HepG2 (cell line): ENCODE results near the gene ATXN7L3. TPM values are rescaled to one million over a fixed set of nuclear protein-coding genes. Genes with fewer than 3 reads are reported as not detected.
A peak's percentile ranks its signal among the peaks of the same experiment; 100 is the strongest.

Experiments used
- DNMT1 ChIP-seq: sonication (generic); formaldehyde crosslinking; IDR thresholded peaks from 2 replicates; pipeline ENCODE4 v1.5.1; 2020; ENCODE audit warnings: mild to moderate bottlenecking, missing genetic modification reagents
- MBNL3 ChIP-seq: fragments of 250-450 bp; sonication (Bioruptor Pico); conservative IDR thresholded peaks from 2 replicates; pipeline ENCODE4 v1.8.0; 2022; ENCODE audit warnings: mild to moderate bottlenecking, inconsistent platforms
- MED1 ChIP-seq: sonication (generic); formaldehyde crosslinking; IDR thresholded peaks from 2 replicates; pipeline ENCODE4 v1.4.0; 2020; ENCODE audit warnings: missing genetic modification reagents
- MYC ChIP-seq: sonication (generic); formaldehyde crosslinking; IDR thresholded peaks from 2 replicates; pipeline ENCODE4 v1.9.0; 2021; ENCODE audit warnings: missing genetic modification reagents, borderline replicate concordance
- SIN3A ChIP-seq: IDR thresholded peaks from 2 replicates; pipeline ENCODE4 v1.6.1; 2011; ENCODE audit warnings: low read depth, mild to moderate bottlenecking, control low read depth, low read length, borderline replicate concordance
- SOX13 ChIP-seq, 3 experiments: fragments of 450-650 bp in 1 of 3; sonication (generic) in 1 of 3; formaldehyde crosslinking in 1 of 3; IDR thresholded peaks in 2 of 3; conservative IDR thresholded peaks in 1 of 3; 2 replicates each; pipeline versions ENCODE4 v1.5.0 to v1.6.1; 2016 to 2020; ENCODE audit warnings: antibody characterized with exemption in 1 of 3, mild to moderate bottlenecking in 1 of 3, missing compliant biosample characterization in 1 of 3, missing genetic modification reagents in 1 of 3, moderate library complexity in 1 of 3
- TAF1 ChIP-seq: sonication (generic); formaldehyde crosslinking; IDR thresholded peaks from 2 replicates; pipeline ENCODE4 v1.4.0; 2020; ENCODE audit warnings: missing genetic modification reagents
- ZEB1 ChIP-seq: IDR thresholded peaks from 2 replicates; pipeline ENCODE4 v1.6.1; 2012; ENCODE audit warnings: mild to moderate bottlenecking, low read depth, inconsistent platforms; ENCODE audit not compliant: insufficient replicate concordance
- ZFY ChIP-seq: sonication (generic); formaldehyde crosslinking; IDR thresholded peaks from 2 replicates; pipeline ENCODE4 v1.4.0; 2020; ENCODE audit warnings: missing genetic modification reagents
- ZNF230 ChIP-seq: sonication (generic); formaldehyde crosslinking; IDR thresholded peaks from 2 replicates; pipeline ENCODE4 v1.4.0; 2020; ENCODE audit warnings: mild to moderate bottlenecking, missing genetic modification reagents
- ZNF343 ChIP-seq: sonication (generic); formaldehyde crosslinking; IDR thresholded peaks from 2 replicates; pipeline ENCODE4 v1.4.0; 2020; ENCODE audit warnings: mild to moderate bottlenecking, missing genetic modification reagents
- ZNF550 ChIP-seq: sonication (generic); formaldehyde crosslinking; IDR thresholded peaks from 2 replicates; pipeline ENCODE4 v1.4.0; 2020; ENCODE audit warnings: mild to moderate bottlenecking, missing genetic modification reagents, borderline replicate concordance
- ZNF598 ChIP-seq: sonication (generic); formaldehyde crosslinking; IDR thresholded peaks from 2 replicates; pipeline ENCODE4 v1.5.1; 2020; ENCODE audit warnings: mild to moderate bottlenecking, missing genetic modification reagents, borderline replicate concordance
- ZNF766 ChIP-seq: sonication (generic); formaldehyde crosslinking; IDR thresholded peaks from 2 replicates; pipeline ENCODE4 v1.5.0; 2020; ENCODE audit warnings: missing genetic modification reagents, borderline replicate concordance
- ZNF777 ChIP-seq: sonication (generic); formaldehyde crosslinking; IDR thresholded peaks from 2 replicates; pipeline ENCODE4 v1.4.0; 2020; ENCODE audit warnings: missing genetic modification reagents
- ZNF83 ChIP-seq: sonication (generic); formaldehyde crosslinking; IDR thresholded peaks from 2 replicates; pipeline ENCODE4 v1.4.0; 2020; ENCODE audit warnings: missing genetic modification reagents, mild to moderate bottlenecking, borderline replicate concordance
- polyA plus RNA-seq, 8 experiments: library from polyadenylated mRNA; depleted of rRNA in 3 of 8; stranded (reverse) in 7 of 8; unstranded in 1 of 8; fragments of >200 nt; fragmentation: Illumina TruSeq in 4 of 8; extraction: Trizol in 4 of 8; gene quantifications; 2 replicates each; pipeline versions ENCODE4 v1.2.1 to v1.2.3, GENCODE V29; 2011 to 2016; ENCODE audit warnings: low read depth in 4 of 8, missing spikeins in 1 of 8, mixed read lengths in 1 of 8; ENCODE audit not compliant: insufficient read depth in 1 of 8
- total RNA-seq, 5 experiments: library from RNA; depleted of rRNA; stranded (reverse); fragments of >200 nt; fragmentation: Illumina TruSeq; extraction: Trizol; gene quantifications; 2 replicates each; pipeline ENCODE4 v1.2.3, GENCODE V29; 2016; ENCODE audit warnings: low read depth in 1 of 5
- TF ChIP-seq, protein P1 (sequence below): sonication (generic); formaldehyde crosslinking; IDR thresholded peaks from 2 replicates; pipeline ENCODE4 v1.5.1; 2020; ENCODE audit warnings: mild to moderate bottlenecking, missing genetic modification reagents, moderate library complexity
- TF ChIP-seq, protein P2 (sequence below): sonication (generic); formaldehyde crosslinking; IDR thresholded peaks from 2 replicates; pipeline ENCODE4 v1.4.0; 2020; ENCODE audit warnings: missing genetic modification reagents, borderline replicate concordance

ATXN7L3 gene
- total and polyA plus RNA-seq, 2 of the 13 experiments (the other 11 are each of a cell fraction or from before 2014, with no cell fraction given) = 44.5 to 59.1 TPM

DNA sequence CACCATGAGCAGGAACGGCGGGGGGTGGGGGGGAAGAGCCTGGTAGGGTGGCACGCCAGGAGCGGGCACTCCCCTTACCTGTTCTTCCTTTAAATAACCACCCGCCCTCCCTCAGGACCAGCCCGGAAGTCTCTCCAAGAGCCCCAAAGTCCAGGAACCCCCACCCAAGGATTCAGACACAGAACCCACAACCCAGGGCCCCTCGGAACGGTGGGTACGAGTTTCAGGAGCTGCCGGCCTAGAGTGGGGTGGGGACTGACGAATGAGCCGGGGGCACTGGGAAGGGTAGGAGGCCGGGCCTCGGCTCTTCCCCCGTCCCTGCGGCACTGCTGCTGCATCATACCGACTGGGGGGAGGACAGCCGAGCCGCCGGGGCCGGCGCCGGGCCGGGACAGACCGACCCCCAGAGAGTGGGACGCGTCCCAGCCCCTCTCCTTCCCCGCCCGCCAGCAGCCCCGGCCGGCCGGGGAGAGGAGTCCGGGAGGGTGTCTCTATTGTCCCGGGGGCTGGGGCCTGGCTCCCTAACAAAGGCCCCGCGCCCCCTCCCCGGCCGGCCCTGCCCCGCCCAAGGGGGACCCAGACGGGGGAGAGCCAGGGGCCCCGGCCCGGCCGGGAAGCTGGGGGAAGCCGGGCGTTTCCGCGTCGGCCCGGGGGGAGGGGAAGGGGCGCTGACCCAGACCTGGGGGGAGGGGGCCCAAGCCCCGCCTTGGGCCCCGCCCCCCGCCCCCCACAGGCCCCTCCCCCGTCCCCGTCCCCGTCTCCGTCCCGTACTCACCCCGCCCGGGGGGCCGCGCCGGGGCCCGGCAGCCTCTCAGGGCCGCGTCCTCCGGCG, 747 bp downstream of the ATXN7L3 start (continued):
- TF ChIP-seq, protein P1, sequence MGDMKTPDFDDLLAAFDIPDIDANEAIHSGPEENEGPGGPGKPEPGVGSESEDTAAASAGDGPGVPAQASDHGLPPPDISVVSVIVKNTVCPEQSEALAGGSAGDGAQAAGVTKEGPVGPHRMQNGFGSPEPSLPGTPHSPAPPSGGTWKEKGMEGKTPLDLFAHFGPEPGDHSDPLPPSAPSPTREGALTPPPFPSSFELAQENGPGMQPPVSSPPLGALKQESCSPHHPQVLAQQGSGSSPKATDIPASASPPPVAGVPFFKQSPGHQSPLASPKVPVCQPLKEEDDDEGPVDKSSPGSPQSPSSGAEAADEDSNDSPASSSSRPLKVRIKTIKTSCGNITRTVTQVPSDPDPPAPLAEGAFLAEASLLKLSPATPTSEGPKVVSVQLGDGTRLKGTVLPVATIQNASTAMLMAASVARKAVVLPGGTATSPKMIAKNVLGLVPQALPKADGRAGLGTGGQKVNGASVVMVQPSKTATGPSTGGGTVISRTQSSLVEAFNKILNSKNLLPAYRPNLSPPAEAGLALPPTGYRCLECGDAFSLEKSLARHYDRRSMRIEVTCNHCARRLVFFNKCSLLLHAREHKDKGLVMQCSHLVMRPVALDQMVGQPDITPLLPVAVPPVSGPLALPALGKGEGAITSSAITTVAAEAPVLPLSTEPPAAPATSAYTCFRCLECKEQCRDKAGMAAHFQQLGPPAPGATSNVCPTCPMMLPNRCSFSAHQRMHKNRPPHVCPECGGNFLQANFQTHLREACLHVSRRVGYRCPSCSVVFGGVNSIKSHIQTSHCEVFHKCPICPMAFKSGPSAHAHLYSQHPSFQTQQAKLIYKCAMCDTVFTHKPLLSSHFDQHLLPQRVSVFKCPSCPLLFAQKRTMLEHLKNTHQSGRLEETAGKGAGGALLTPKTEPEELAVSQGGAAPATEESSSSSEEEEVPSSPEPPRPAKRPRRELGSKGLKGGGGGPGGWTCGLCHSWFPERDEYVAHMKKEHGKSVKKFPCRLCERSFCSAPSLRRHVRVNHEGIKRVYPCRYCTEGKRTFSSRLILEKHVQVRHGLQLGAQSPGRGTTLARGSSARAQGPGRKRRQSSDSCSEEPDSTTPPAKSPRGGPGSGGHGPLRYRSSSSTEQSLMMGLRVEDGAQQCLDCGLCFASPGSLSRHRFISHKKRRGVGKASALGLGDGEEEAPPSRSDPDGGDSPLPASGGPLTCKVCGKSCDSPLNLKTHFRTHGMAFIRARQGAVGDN = peak; percentile 60
- no peak for TF ChIP-seq MBNL3 (CRISPR knock-in tag)
- peak; percentile 32; the same call in 1 of the 2 replicates for TF ChIP-seq ZNF230 (CRISPR knock-in tag)
- no peak for TF ChIP-seq SOX13 (IDR thresholded peaks at IDR 0.05)
- TF ChIP-seq SOX13 (CRISPR knock-in tag; conservative IDR thresholded peaks at IDR 0.05 in 1 of 2, IDR thresholded peaks at IDR 0.05 in 1 of 2) = peak in 1 of 2 experiments; percentile 14; a peak in 1 of 4 replicates
- no peak for TF ChIP-seq ZEB1
- TF ChIP-seq ZNF83 (CRISPR knock-in tag) = peak; percentile 88; the same call in 1 of the 2 replicates
- TF ChIP-seq MYC = peak; percentile 40; the same call in 1 of the 2 replicates
- 0 out of 2 replicates have a peak, but pooled peaks have one; percentile 40 for TF ChIP-seq ZNF550
- 0 out of 2 replicates have a peak, but pooled peaks have one; percentile 76 for TF ChIP-seq DNMT1 (CRISPR knock-in tag)
- 0 out of 2 replicates have a peak, but pooled peaks have one; percentile 22 for TF ChIP-seq ZFY (CRISPR knock-in tag)
- 0 out of 2 replicates have a peak, but pooled peaks have one; percentile 42 for TF ChIP-seq ZNF343 (CRISPR knock-in tag)
- 0 out of 2 replicates have a peak, but pooled peaks have one; percentile 28 for TF ChIP-seq ZNF777 (CRISPR knock-in tag)
- 0 out of 2 replicates have a peak, but pooled peaks have one; percentile 48 for TF ChIP-seq ZNF598
- peak; percentile 70; the same call in 1 of the 2 replicates for TF ChIP-seq SIN3A
- TF ChIP-seq ZNF766 (CRISPR knock-in tag) = no peak
- peak; percentile 43; the same call in 1 of the 2 replicates for TF ChIP-seq TAF1 (CRISPR knock-in tag)
- TF ChIP-seq, protein P2, sequence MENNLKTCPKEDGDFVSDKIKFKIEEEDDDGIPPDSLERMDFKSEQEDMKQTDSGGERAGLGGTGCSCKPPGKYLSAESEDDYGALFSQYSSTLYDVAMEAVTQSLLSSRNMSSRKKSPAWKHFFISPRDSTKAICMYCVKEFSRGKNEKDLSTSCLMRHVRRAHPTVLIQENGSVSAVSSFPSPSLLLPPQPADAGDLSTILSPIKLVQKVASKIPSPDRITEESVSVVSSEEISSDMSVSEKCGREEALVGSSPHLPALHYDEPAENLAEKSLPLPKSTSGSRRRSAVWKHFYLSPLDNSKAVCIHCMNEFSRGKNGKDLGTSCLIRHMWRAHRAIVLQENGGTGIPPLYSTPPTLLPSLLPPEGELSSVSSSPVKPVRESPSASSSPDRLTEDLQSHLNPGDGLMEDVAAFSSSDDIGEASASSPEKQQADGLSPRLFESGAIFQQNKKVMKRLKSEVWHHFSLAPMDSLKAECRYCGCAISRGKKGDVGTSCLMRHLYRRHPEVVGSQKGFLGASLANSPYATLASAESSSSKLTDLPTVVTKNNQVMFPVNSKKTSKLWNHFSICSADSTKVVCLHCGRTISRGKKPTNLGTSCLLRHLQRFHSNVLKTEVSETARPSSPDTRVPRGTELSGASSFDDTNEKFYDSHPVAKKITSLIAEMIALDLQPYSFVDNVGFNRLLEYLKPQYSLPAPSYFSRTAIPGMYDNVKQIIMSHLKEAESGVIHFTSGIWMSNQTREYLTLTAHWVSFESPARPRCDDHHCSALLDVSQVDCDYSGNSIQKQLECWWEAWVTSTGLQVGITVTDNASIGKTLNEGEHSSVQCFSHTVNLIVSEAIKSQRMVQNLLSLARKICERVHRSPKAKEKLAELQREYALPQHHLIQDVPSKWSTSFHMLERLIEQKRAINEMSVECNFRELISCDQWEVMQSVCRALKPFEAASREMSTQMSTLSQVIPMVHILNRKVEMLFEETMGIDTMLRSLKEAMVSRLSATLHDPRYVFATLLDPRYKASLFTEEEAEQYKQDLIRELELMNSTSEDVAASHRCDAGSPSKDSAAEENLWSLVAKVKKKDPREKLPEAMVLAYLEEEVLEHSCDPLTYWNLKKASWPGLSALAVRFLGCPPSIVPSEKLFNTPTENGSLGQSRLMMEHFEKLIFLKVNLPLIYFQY (CRISPR knock-in tag) = no peak
- TF ChIP-seq MED1 (CRISPR knock-in tag) = peak; percentile 15; the same call in 1 of the 2 replicates
